ENCODE data around the gene PGRMC1.
"Not testable (repeated sequence)": the region's sequence is repeated elsewhere in the genome, so short reads cannot be mapped to it uniquely, and the experiment has no call there.

PGRMC1 gene

DNA sequence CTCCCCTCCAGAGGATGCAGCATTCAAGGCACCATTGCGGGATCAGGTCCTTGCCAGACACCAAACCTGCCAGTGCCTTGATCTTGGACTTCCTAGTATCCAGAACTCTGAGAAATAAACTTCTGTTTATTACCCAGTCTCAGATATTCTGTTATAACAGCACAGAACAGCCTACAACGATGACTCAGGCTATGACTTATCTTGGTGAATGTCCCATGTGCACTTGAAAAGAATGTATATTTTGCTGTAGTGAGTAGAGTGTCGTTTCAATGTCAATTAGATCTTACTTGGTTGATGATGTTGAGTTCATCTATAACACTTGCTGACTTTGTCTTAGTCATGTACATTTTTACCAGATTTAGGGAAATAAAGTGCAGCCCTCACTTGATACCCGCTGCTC, 34.5 kb upstream of the PGRMC1 start:
- DNase-seq: no peak
- Histone ChIP-seq H2BK12ac (ENCODE audit: low read length) (no peak overlapping the region), H3K23ac (ENCODE audit: low read length) (no peak overlapping the region), H3K14ac (ENCODE audit: low read length) (no peak overlapping the region), H3K9ac (ENCODE audit: low read length) (no peak overlapping the region), H2BK5ac (ENCODE audit: low read depth, low read length, poor library complexity) (no peak overlapping the region), H2AK5ac (ENCODE audit: low read length) (no peak overlapping the region), H3K9me3 (ENCODE audit: insufficient read depth, low read depth, low read length) (no peaks in the 10 kb centered on the region), H3K18ac (ENCODE audit: low read length) (no peak overlapping the region), H3K79me2 (ENCODE audit: control insufficient read depth, insufficient read depth, low read length, poor library complexity) (no peaks in the 10 kb centered on the region), H3K27me3 (ENCODE audit: insufficient read depth, low read length) (no peaks in the 10 kb centered on the region), H3K4ac (ENCODE audit: low read depth, low read length) (no peak overlapping the region), H2AFZ (ENCODE audit: insufficient read depth, low read length, poor library complexity) (no peak overlapping the region), H4K91ac (ENCODE audit: low read depth, low read length) (no peak overlapping the region), H2BK120ac (ENCODE audit: insufficient read depth, low read length, poor library complexity) (no peak overlapping the region), H3K4me3 (ENCODE audit: low read depth, low read length) (no peak overlapping the region), H4K12ac (ENCODE audit: low read depth, low read length) (no peak overlapping the region), H4K8ac (ENCODE audit: low read depth, low read length) (no peak overlapping the region), H3K36me3 (ENCODE audit: control insufficient read depth in 1 of 2, insufficient read depth in 2 of 2, low read length in 2 of 2) (no peaks in the 10 kb centered on the region), H3K4me2 (ENCODE audit: low read length) (no peak overlapping the region), H3K79me1 (ENCODE audit: low read length) (no peaks in the 10 kb centered on the region), H3K27ac (ENCODE audit: low read depth, low read length) (no peak overlapping the region), H3K4me1 (ENCODE audit: control insufficient read depth in 1 of 2, insufficient read depth in 2 of 2, low read length in 2 of 2) (no peaks in the 10 kb centered on the region)
- no CpG with 5 or more reads among the region's 4 CpGs for WGBS (ENCODE audit: extremely low coverage, insufficient coverage, insufficient read length)

GRCh38 chrX:119206203-119206602, 29.9 kb upstream of the PGRMC1 start:
- H2AK5ac ChIP-seq (ENCODE audit: low read length): no peak overlapping the region
- no peaks in the 10 kb centered on the region for H3K4me1 ChIP-seq (ENCODE audit: control insufficient read depth in 1 of 2, insufficient read depth in 2 of 2, low read length in 2 of 2)
- H3K9me3 ChIP-seq (ENCODE audit: insufficient read depth, low read depth, low read length): no peaks in the 10 kb centered on the region
- no peak overlapping the region for H4K91ac ChIP-seq (ENCODE audit: low read depth, low read length)
- H3K23ac ChIP-seq (ENCODE audit: low read length): no peak overlapping the region
- no peak overlapping the region for H3K4me3 ChIP-seq (ENCODE audit: low read depth, low read length)
- no peak overlapping the region for H3K14ac ChIP-seq (ENCODE audit: low read length)
- no peaks in the 10 kb centered on the region for H3K79me1 ChIP-seq (ENCODE audit: low read length)
- H2BK120ac ChIP-seq (ENCODE audit: insufficient read depth, low read length, poor library complexity): no peak overlapping the region
- no peak overlapping the region for H3K18ac ChIP-seq (ENCODE audit: low read length)
- no peak overlapping the region for H2BK12ac ChIP-seq (ENCODE audit: low read length)
- H4K12ac ChIP-seq (ENCODE audit: low read depth, low read length): no peak overlapping the region
- no peak overlapping the region for H4K8ac ChIP-seq (ENCODE audit: low read depth, low read length)
- no peak overlapping the region for H2AFZ ChIP-seq (ENCODE audit: insufficient read depth, low read length, poor library complexity)
- H3K79me2 ChIP-seq (ENCODE audit: control insufficient read depth, insufficient read depth, low read length, poor library complexity): no peaks in the 10 kb centered on the region
- H3K27ac ChIP-seq (ENCODE audit: low read depth, low read length): no peak overlapping the region
- no peaks in the 10 kb centered on the region for H3K36me3 ChIP-seq (ENCODE audit: control insufficient read depth in 1 of 2, insufficient read depth in 2 of 2, low read length in 2 of 2)
- H3K9ac ChIP-seq (ENCODE audit: low read length): no peak overlapping the region
- no peak for DNase-seq
- H2BK5ac ChIP-seq (ENCODE audit: low read depth, low read length, poor library complexity): no peak overlapping the region
- no CpG with 5 or more reads among the region's 5 CpGs for WGBS (ENCODE audit: extremely low coverage, insufficient coverage, insufficient read length)
- no peak overlapping the region for H3K4me2 ChIP-seq (ENCODE audit: low read length)
- no peaks in the 10 kb centered on the region for H3K27me3 ChIP-seq (ENCODE audit: insufficient read depth, low read length)
- H3K4ac ChIP-seq (ENCODE audit: low read depth, low read length): no peak overlapping the region

DNA sequence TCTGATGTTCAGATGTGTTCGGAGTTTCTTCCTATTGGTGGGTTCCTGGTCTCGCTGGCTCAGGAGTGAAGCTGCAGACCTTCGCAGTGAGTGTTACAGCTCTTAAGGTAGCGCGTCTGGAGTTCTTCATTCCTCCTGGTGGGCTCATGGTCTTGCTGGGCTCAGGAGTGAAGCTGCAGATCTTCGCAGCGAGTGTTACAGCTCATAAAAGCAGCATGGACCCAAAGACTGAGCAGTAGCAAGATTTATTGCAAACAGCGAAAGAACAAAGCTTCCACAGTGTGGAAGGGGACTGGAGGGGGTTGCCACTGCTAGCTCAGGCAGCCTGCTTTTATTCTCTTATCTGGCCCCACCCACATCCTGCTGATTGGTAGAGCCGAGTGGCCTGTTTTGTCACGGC, 28.6 kb upstream of the PGRMC1 start:
- H2BK12ac ChIP-seq (ENCODE audit: low read length); H3K14ac ChIP-seq (ENCODE audit: low read length); H2BK5ac ChIP-seq (ENCODE audit: low read depth, low read length, poor library complexity); H3K79me1 ChIP-seq (ENCODE audit: low read length); H2BK120ac ChIP-seq (ENCODE audit: insufficient read depth, low read length, poor library complexity); H2AFZ ChIP-seq (ENCODE audit: insufficient read depth, low read length, poor library complexity); H3K9me3 ChIP-seq (ENCODE audit: insufficient read depth, low read depth, low read length); H3K18ac ChIP-seq (ENCODE audit: low read length); H4K91ac ChIP-seq (ENCODE audit: low read depth, low read length); H3K4ac ChIP-seq (ENCODE audit: low read depth, low read length); H3K4me1 ChIP-seq (ENCODE audit: control insufficient read depth in 1 of 2, insufficient read depth in 2 of 2, low read length in 2 of 2); H3K79me2 ChIP-seq (ENCODE audit: control insufficient read depth, insufficient read depth, low read length, poor library complexity); H4K8ac ChIP-seq (ENCODE audit: low read depth, low read length); H3K27me3 ChIP-seq (ENCODE audit: insufficient read depth, low read length); H3K23ac ChIP-seq (ENCODE audit: low read length); H3K36me3 ChIP-seq (ENCODE audit: control insufficient read depth in 1 of 2, insufficient read depth in 2 of 2, low read length in 2 of 2); H4K12ac ChIP-seq (ENCODE audit: low read depth, low read length); H3K27ac ChIP-seq (ENCODE audit: low read depth, low read length); H3K4me3 ChIP-seq (ENCODE audit: low read depth, low read length); H3K9ac ChIP-seq (ENCODE audit: low read length); H2AK5ac ChIP-seq (ENCODE audit: low read length); H3K4me2 ChIP-seq (ENCODE audit: low read length); DNase-seq: not testable (repeated sequence)
- WGBS (ENCODE audit: extremely low coverage, insufficient coverage, insufficient read length): no CpG with 5 or more reads among the region's 10 CpGs

DNA sequence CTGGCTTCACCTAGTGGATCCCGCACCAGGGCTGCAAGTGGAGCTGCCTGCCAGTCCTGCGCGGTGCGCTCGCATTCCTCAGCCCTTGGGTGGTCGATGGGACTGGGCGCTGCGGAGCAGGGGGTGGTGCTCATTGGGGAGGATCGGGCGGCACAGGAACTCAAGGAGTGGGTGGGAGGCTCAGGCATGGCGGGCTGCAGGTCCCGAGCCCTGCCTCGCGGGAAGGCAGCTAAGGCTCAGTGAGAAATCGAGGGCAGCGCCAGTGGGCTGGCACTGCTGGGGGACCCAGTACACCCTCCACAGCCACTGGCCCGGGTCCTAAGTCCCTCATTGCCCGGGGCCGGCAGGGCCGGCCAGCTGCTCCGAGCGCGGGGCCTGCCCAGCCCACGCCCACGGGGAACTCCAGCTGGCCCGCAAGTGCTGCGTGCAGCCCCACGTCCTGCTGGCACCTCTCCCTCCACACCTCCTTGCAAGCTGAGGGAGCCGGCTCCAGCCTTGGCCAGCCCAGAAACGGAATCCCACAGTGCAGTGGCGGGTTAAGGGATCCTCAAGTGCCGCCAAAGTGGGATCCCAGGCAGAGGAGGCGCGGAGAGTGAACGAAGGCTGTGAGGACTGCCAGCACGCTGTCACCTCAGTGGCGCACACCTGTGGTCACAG, 27.6 kb upstream of the PGRMC1 start:
- H3K79me1 ChIP-seq (ENCODE audit: low read length): no peaks in the 10 kb centered on the region
- no CpG with 5 or more reads among the region's 37 CpGs for WGBS (ENCODE audit: extremely low coverage, insufficient coverage, insufficient read length)
- H3K18ac ChIP-seq (ENCODE audit: low read length): no peak overlapping the region

More for the DNA sequence above, 27.6 kb upstream of the PGRMC1 start:
- H2BK12ac ChIP-seq (ENCODE audit: low read length): no peak overlapping the region
- no peaks in the 10 kb centered on the region for H3K4me1 ChIP-seq (ENCODE audit: control insufficient read depth in 1 of 2, insufficient read depth in 2 of 2, low read length in 2 of 2)
- H3K4me2 ChIP-seq (ENCODE audit: low read length): no peak overlapping the region
- no peak overlapping the region for H2BK5ac ChIP-seq (ENCODE audit: low read depth, low read length, poor library complexity)
- DNase-seq: no peak
- H3K9ac ChIP-seq (ENCODE audit: low read length): no peak overlapping the region
- no peaks in the 10 kb centered on the region for H3K9me3 ChIP-seq (ENCODE audit: insufficient read depth, low read depth, low read length)
- H3K27me3 ChIP-seq (ENCODE audit: insufficient read depth, low read length): no peaks in the 10 kb centered on the region
- no peak overlapping the region for H3K23ac ChIP-seq (ENCODE audit: low read length)
- no peaks in the 10 kb centered on the region for H3K36me3 ChIP-seq (ENCODE audit: control insufficient read depth in 1 of 2, insufficient read depth in 2 of 2, low read length in 2 of 2)
- H2AK5ac ChIP-seq (ENCODE audit: low read length): no peak overlapping the region
- no peak overlapping the region for H2BK120ac ChIP-seq (ENCODE audit: insufficient read depth, low read length, poor library complexity)
- no peak overlapping the region for H4K12ac ChIP-seq (ENCODE audit: low read depth, low read length)
- H3K4ac ChIP-seq (ENCODE audit: low read depth, low read length): no peak overlapping the region
- H4K8ac ChIP-seq (ENCODE audit: low read depth, low read length): no peak overlapping the region
- H2AFZ ChIP-seq (ENCODE audit: insufficient read depth, low read length, poor library complexity): no peak overlapping the region
- H3K27ac ChIP-seq (ENCODE audit: low read depth, low read length): no peak overlapping the region
- H3K4me3 ChIP-seq (ENCODE audit: low read depth, low read length): no peak overlapping the region
- H3K79me2 ChIP-seq (ENCODE audit: control insufficient read depth, insufficient read depth, low read length, poor library complexity): no peaks in the 10 kb centered on the region
- no peak overlapping the region for H3K14ac ChIP-seq (ENCODE audit: low read length)
- no peak overlapping the region for H4K91ac ChIP-seq (ENCODE audit: low read depth, low read length)
